GM21619 (cell line): ENCODE results near the gene SLC1A2.

ENCODE experiments used
- ATAC-seq: cut with Tn5 transposase; IDR thresholded peaks from one replicate; pipeline ENCODE4 v1.9.1; 2021; ENCODE audit not compliant: unreplicated experiment

The SLC1A2 gene

GRCh38 chr11:35377262-35377661, 42.1 kb downstream of the SLC1A2 start:
- no peak for ATAC-seq

- no peak for ATAC-seq
These were observed 42.7 kb downstream of the SLC1A2 start for GRCh38 chr11:35376613-35377012.

- no peak for ATAC-seq
These were observed 43.2 kb downstream of the SLC1A2 start for GRCh38 chr11:35376118-35376510.

- no peak for ATAC-seq
These were observed 43.8 kb downstream of the SLC1A2 start for GRCh38 chr11:35375332-35376117.

- ATAC-seq = no peak
These were observed 45.9 kb downstream of the SLC1A2 start for GRCh38 chr11:35373284-35373933.

- ATAC-seq = no peak
These were observed 46.6 kb downstream of the SLC1A2 start for GRCh38 chr11:35372565-35373283.

- ATAC-seq = no peak
These were observed 51.9 kb downstream of the SLC1A2 start for GRCh38 chr11:35367491-35367890.

- no peak for ATAC-seq
These were observed 52.6 kb downstream of the SLC1A2 start for GRCh38 chr11:35366798-35367197.

- ATAC-seq = no peak
These were observed 53.4 kb downstream of the SLC1A2 start for GRCh38 chr11:35365961-35366360.

- no peak for ATAC-seq
These were observed 54.0 kb downstream of the SLC1A2 start for GRCh38 chr11:35365395-35365794.

- no peak for ATAC-seq
These were observed 55.2 kb downstream of the SLC1A2 start for GRCh38 chr11:35363854-35364780.

- no peak for ATAC-seq
These were observed 56.0 kb downstream of the SLC1A2 start for GRCh38 chr11:35363246-35363801.

GRCh38 chr11:35362521-35362980, 56.8 kb downstream of the SLC1A2 start:
- no peak for ATAC-seq

GRCh38 chr11:35360055-35360530, 59.3 kb downstream of the SLC1A2 start:
- ATAC-seq = no peak

GRCh38 chr11:35359321-35360054, 59.9 kb downstream of the SLC1A2 start:
- no peak for ATAC-seq

- ATAC-seq = no peak
These were observed 61.0 kb downstream of the SLC1A2 start for GRCh38 chr11:35358391-35358790.

- no peak for ATAC-seq
These were observed 61.4 kb downstream of the SLC1A2 start for GRCh38 chr11:35357923-35358322.

GRCh38 chr11:35355102-35355749, 64.1 kb downstream of the SLC1A2 start:
- ATAC-seq = no peak

- ATAC-seq = no peak
These were observed 64.7 kb downstream of the SLC1A2 start for GRCh38 chr11:35354644-35355043.
